ENCODE data around the gene ENOSF1. TPM values are rescaled to one million over a fixed set of nuclear protein-coding genes. Genes with fewer than 3 reads are reported as not detected.

The ENOSF1 gene
- polyA plus RNA-seq, 2 of the 4 experiments (the other 2 are of a cell fraction) = 27.3 to 30.0 TPM

GRCh38 chr18:621291-622043 lies 91.0 kb downstream of the ENOSF1 start:
- TF ChIP-seq PHF8 (IDR thresholded peaks at IDR 0.05; ENCODE audit: borderline replicate concordance, low read depth) (no peak), HOXB5 (CRISPR knock-in tag; IDR thresholded peaks at IDR 0.05) (no peak)
- H3K27ac ChIP-seq = no peak overlapping the region
- 28% methylated on average over 7 of the region's 7 CpGs for WGBS (ENCODE audit: missing lambda C conversion rate)
- ChIA-PET CTCF (interaction anchor here (1.6 kb wide), 1 partner anchor 209 kb away, joined by 7 read pairs; no protein-coding TSS in a partner anchor), POLR2A (no interaction called here)
- no peak overlapping the region for H3K4me3 ChIP-seq
- H3K9me3 ChIP-seq = no peaks in the 10 kb centered on the region
- H3K4me2 ChIP-seq = no peak overlapping the region
- H3K4me1 ChIP-seq = no peaks in the 10 kb centered on the region
- DNase-seq (ENCODE audit: low read depth in 1 of 2, low spot score in 1 of 2) = no peak
- FAIRE-seq = no peak
- ATAC-seq = no peak

Other genes starting within 250 kb of the ENOSF1 start
- not detected in 2 replicates for gene COLEC12, start 211.9 kb downstream of the ENOSF1 start, polyA plus RNA-seq (2011; rRNA removed)
- 0.01 TPM in 1 of 3 replicates, not detected in the others for gene COLEC12, start 211.9 kb downstream of the ENOSF1 start, polyA plus RNA-seq (2017; fragmentation: RNase III; extraction: RNeasy Plus Mini Kit Qiagen cat#74134 plus additional on column Dnase treatment)
- not detected in 2 replicates for gene CETN1, start 132.2 kb downstream of the ENOSF1 start, polyA plus RNA-seq (2011; rRNA removed)
- not detected in 3 replicates for gene CETN1, start 132.2 kb downstream of the ENOSF1 start, polyA plus RNA-seq (2017; fragmentation: RNase III; extraction: RNeasy Plus Mini Kit Qiagen cat#74134 plus additional on column Dnase treatment)
- gene CLUL1, start 115.6 kb downstream of the ENOSF1 start, polyA plus RNA-seq (2011; rRNA removed) = 0.29 TPM in 1 of 2 replicates, not detected in the other
- not detected in 3 replicates for gene CLUL1, start 115.6 kb downstream of the ENOSF1 start, polyA plus RNA-seq (2017; fragmentation: RNase III; extraction: RNeasy Plus Mini Kit Qiagen cat#74134 plus additional on column Dnase treatment)
- gene TYMS, start 55.0 kb downstream of the ENOSF1 start, polyA plus RNA-seq (2011; rRNA removed) = 118 and 133 TPM in 2 replicates
- gene TYMS, start 55.0 kb downstream of the ENOSF1 start, polyA plus RNA-seq (2017; fragmentation: RNase III; extraction: RNeasy Plus Mini Kit Qiagen cat#74134 plus additional on column Dnase treatment) = 169 to 184 TPM (median 173 TPM) in 3 replicates
- 19.6 and 22.6 TPM in 2 replicates for gene YES1, start 99.6 kb upstream of the ENOSF1 start, polyA plus RNA-seq (2011; rRNA removed)
- 31.0 to 32.5 TPM (median 32.1 TPM) in 3 replicates for gene YES1, start 99.6 kb upstream of the ENOSF1 start, polyA plus RNA-seq (2017; fragmentation: RNase III; extraction: RNeasy Plus Mini Kit Qiagen cat#74134 plus additional on column Dnase treatment)
- gene ADCYAP1, start 192.2 kb upstream of the ENOSF1 start, polyA plus RNA-seq (2011; rRNA removed) = not detected in 2 replicates
- gene ADCYAP1, start 192.2 kb upstream of the ENOSF1 start, polyA plus RNA-seq (2017; fragmentation: RNase III; extraction: RNeasy Plus Mini Kit Qiagen cat#74134 plus additional on column Dnase treatment) = not detected in 3 replicates

All from A549 (cell line).